ENCODE data around the gene ZNF575.
"Not testable (repeated sequence)": the region's sequence is repeated elsewhere in the genome, so short reads cannot be mapped to it uniquely, and the experiment has no call there.

Gene ZNF575

GRCh38 chr19:43511324-43511723 is 21.7 kb upstream of the ZNF575 start:
- no peak for DNase-seq

DNA sequence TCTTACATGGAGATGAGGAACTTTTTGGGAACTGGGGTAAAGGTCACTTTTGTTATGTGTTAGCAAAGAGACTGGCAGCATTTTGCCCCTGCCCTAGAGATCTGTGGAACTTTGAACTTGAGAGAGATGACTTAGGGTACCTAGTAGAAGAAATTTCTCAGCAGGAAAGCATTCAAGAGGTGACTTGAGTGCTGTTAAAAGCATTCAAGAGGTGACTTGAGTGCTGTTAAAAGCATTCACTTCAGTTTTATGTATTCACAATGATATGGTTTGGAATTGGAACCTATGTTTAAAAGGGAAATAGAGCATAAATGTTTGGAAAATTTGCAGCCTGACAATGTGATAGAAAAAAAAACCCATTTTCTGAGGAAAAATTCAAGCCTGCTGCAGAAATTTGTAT is 20.6 kb upstream of the ZNF575 start:
- DNase-seq, result not testable (repeated sequence)

DNA sequence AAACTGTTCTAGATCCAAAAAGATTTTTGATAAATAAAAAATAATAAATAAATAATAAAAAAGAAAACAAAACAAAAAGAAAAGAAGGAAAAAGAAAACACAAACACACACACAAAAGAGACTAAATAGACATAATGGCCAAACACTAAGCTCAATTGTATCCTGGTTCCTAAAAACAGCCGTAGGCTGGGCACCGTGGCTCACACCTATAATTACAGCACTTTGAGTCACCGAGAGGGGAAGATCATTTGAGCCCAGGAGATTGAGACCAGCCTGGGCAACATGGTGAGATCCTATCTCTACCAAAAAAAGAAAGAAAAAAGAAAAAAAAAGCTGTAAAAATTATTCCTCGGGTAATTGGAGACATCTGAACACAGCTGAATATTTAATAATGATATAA is 14.9 kb upstream of the ZNF575 start:
- no peak for DNase-seq

DNA sequence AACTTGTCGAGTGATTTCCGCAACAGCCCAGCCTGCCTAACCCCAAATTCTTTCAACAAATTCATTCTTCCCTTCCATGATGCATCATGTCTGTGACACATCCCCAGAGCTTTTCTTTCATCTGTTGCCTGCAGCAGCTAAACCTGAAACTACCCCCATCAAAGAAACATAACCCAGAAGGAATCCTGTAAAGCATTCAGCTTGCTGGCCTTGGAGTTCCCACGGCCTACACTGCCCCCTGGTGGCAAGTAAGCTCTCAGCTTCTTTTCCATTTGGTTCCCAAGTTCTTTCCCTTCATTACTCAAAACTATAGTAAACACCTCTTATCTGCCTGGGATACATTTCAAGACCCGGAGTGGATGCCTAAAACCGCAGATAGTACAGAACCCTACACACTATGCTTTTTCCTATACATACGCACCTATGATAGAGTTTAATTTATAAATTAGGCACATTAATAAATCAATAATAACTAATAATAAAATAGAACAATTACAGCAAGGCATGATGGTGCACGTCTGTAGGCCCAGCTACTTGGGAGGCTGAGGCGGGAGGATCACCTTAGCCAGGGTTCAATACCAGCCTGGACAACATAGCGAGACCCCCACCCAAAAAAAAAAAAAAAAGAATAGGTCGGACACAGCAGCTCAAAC is 13.4 kb upstream of the ZNF575 start:
- no peak for DNase-seq

DNA sequence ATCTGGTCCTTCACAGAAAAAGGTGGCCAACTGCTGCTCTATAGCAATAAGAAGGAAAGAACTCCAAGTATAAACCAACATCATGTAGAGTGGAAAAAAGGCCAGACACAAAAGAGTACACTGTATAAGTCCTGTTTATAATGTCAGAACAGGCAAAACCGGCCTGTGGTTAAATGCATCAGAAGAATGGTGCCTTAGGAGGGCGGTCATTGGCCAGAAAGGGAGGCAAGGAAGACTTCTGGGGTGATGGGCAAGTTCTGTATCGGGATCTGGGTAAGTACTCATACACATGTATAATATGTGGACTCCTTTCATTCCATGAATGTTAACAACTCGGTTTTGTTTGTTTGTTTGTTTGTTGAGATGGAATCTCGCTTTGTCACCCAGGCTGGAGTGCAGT is 10.1 kb upstream of the ZNF575 start:
- no peak for DNase-seq

GRCh38 chr19:43523696-43524095 is 9.3 kb upstream of the ZNF575 start:
- not testable (repeated sequence) for DNase-seq

- DNase-seq, result no peak
These were observed 7.8 kb upstream of the ZNF575 start for GRCh38 chr19:43524922-43525835.

DNA sequence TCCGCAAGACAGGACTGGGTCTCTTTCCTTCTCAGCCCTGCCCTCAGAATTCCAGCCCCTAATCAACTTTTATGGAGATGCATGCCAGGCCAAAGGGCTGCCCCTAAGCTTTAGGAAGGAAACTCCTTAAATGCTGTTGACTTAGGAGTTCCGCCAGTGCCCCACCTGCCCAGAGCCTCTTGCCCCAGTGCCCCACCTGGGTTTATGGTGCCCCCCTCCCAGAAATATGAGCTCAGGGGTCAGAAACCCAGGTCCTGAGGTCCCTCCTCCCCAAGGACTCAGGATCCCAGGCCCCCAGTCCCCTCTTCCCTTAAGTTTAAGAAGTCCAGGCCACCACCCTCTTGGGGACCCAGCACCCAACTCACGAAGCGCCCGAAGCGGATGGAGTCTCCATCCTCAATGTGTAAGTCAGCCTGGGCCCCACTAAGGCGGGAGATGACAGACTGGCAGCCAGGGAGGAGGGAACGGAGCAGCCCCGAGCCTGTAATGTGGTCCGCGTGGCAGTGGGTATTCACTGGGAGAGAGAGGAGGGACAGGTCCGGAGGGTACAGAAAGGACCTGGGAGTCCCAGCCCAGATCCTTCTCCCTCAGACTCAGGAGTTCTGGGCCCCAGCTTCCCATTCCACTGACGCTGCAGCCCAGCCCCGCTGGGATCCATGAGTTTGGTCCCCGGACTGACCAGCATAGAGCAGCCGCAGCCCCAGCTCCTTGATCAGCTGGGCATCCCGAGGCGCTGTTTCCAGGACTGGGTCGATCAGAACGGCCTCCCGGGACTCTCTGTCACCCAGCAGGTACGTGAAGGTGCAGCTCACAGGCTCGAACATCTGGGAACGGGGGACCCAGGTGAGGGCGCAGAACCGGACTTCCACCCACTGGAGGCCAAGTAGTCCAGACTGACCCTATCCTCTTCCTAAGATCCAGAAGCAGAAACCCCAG is 6.9 kb upstream of the ZNF575 start:
- DNase-seq, result no peak

DNA sequence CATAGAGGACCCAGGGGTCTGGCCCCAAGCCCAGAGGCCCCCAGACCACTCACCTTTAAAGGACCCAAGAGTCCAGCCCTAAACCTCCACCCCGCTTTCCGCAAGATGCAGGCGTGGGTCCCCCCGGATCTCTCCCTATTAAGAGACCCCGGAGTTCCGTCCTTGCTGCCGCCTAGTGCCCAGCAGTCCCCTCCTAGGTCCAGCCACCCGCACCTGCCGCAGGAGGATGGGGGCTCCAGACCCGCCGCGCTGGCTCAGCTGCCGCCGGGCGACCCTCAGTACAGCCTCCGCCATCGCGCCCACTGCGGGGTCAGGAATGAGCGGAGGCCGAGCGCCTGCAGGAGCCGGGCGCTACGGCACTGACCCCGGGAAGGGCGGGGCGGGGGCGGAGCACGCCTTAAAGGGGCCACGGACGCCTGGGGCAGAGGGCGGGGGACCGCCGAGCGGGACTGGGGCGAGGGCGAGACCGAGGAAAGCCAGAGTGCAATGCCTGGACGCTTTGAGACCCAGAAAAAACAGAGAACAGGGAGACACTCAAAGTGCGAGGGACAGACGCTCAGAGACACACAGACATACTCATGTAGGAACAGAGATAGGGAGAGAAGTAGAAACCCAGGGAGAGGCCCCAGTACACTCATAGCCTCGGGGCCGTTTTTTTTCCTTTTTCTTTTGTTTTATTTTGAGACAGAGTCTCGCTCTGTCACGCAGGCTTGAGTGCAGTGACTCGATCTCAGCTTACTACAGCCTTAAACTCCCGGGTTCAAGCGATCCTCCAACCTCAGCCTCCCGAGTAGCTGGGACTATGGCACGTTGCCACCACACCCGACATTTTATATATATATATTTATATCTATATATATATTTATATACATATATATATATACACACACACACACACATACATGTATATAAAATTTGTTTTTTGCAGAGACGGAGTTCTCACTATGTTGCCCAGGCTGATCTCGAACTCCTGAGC is 5.8 kb upstream of the ZNF575 start, which contains the start of gene ETHE1:
Gene ETHE1 (minus strand): TSS at position 318 of the 976 bp plus-strand sequence. CDS start 24 bp downstream, at position 294.
- no peak for DNase-seq

DNA sequence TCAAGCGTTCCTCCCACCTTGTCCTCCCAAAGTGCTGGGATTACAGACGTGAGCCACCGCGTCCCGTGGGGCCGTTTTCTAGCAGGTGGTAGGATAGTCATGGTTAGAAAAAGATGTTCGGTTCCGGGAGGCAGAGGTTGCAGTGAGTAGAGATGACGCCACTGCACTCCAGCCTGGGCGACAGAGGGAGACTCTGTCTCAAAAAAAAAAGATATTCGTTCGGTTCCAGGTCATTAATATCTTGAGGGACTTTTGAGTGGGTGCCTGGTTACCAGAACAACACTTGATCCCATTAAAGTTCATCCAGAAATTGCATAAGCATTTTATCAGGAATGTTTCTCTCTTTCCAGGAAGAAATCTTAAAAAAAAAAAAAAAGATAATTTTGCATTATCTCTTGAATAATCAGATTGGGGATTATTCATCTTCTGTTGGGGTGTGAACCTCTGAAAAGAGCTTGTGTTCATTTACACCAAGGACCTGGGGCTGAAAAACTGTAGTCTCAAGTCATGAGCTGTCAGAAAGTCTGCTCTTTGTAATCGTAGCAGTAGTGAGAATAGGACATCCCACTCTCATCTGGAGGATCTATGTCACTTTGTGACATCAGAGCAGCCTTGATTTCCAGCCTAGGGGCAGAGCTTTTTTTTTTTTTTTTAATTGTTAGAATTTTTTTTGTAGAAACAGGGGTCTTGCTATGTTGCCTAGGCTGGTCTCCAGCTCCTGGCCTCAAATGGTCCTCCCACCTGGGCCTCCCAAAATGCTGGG is 4.9 kb upstream of the ZNF575 start:
- DNase-seq, result no peak

DNA sequence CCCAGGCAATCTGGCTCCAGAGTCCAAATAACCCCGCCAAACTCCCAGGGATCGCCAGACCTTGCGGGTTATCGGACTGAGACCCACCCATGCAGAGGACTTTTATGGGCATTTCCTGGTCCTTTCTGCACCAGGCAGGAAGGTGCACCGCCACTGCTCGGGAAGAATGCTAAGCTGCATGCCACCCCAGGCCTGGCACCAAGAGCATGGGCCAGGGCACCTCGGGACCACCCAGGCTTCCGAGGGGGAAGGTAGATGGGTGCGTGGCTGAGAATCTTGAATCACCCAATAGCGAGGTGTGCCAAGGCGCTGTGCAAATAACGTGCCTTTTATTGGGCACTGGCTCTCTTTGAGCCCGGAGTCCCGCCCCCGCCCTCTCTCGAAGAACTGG is 422 bp upstream of the ZNF575 start:
- no peak for DNase-seq

DNA sequence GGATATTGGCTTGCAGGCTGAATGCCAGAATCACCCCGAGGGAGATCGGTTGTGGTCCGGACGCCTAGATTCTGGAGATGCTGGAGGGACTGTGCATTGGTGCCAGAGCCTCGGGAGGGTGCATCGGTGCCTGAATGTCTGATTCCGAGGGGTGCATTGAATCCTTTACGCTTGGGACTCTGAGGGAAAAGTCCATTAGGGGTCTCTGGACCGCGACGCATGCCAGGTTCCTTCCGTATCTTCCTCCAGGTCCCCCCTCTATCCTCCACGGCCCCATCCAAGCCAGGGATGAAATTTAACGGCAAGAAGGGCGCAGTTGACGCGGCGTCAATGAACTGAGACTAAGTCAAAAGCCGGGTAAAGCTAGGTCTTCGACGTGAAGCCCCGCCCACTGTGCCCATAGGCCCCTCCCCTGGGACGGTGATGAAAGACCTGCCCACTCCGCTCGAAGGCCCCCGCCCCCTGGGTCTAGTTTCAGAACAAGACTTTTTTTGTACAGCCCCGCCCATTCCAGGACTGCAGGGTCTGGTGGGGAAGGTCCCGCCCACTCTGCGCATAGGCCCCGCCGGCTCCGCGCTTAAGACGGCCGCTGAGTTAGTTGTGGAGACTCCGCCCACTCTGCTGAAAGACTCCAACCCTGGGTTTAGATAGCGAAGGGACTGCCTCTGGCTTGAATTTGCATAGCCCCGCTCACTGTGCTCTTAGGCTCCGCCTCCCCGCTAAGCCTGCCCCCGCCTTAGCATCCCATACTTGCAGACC is 737 bp downstream of the ZNF575 start:
- peak; percentile 18 for DNase-seq

DNA sequence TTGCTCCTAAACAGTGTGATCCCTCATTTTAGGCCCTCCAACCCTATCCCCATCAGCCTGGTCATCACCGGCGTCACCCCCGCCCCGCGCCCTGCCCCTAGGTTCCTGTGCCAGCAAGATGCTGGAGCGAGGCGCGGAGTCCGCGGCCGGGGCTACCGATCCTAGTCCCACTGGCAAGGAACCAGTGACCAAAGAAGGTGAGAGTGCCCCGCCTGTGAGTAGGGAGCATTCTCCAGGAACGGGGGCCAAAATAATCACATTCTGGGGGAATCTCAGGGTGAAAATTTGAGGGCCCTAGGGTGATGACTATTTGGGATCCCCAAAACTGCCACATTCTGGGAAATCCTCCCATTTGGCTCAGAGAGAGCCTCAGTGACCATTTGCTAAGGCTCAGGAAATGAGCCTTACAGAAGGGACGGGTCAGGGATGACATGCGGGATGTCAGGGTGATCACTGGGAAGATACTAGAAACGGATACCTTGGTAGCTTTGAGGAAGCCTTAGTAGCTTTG is 1.4 kb downstream of the ZNF575 start:
- no peak for DNase-seq

DNA sequence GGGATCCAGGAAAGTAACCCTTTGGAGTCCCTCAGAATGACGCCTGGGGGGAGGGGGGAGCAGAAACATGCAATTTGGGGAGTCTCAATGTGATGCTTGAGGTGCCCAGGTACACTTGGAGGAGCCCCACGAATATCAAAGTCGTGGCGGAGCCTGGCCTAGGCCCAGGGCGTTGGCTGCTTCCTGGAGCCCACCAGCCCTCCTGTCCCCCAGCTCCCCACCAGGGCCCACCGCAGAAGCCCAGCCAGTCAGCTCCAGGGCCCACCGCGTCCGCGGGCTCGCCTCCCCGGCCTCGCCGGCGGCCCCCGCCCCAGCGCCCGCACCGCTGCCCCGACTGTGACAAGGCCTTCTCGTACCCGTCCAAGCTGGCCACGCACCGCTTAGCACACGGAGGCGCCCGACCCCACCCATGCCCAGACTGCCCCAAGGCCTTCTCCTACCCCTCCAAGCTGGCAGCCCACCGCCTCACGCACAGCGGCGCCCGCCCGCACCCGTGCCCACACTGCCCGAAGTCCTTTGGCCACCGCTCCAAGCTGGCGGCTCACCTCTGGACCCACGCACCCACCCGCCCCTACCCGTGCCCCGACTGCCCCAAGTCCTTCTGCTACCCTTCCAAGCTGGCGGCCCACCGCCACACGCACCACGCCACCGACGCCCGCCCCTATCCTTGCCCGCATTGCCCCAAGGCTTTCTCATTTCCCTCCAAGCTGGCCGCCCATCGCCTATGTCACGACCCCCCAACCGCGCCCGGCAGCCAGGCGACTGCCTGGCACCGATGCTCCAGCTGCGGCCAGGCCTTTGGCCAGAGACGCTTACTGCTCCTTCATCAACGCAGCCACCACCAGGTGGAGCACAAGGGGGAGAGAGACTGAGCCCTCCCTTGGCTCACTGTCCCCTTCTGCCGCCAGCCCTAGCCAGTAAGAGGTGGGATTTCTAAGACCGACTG is 2.1 kb downstream of the ZNF575 start:
- DNase-seq, result no peak

DNA sequence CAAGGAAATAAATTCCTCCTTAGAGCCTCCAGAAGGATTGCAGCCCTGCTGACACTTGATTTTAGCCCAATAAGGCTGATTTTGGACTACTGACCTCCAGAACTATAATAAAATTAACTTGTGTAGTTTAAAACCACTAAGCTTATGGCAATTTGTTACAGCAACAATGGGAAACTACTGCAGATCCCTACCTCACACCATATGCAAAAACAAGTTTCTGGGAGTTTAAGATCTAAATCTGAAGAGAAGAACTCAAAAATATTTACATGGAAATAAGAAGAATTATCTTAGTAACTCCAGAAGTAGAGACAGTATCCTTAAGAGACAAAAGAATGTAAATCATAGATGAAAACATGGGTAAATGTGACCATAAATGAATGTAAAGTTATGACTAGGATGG is 5.9 kb downstream of the ZNF575 start:
- DNase-seq, result no peak

- no peak for DNase-seq
These were observed 7.4 kb downstream of the ZNF575 start for GRCh38 chr19:43540381-43540780.

DNA sequence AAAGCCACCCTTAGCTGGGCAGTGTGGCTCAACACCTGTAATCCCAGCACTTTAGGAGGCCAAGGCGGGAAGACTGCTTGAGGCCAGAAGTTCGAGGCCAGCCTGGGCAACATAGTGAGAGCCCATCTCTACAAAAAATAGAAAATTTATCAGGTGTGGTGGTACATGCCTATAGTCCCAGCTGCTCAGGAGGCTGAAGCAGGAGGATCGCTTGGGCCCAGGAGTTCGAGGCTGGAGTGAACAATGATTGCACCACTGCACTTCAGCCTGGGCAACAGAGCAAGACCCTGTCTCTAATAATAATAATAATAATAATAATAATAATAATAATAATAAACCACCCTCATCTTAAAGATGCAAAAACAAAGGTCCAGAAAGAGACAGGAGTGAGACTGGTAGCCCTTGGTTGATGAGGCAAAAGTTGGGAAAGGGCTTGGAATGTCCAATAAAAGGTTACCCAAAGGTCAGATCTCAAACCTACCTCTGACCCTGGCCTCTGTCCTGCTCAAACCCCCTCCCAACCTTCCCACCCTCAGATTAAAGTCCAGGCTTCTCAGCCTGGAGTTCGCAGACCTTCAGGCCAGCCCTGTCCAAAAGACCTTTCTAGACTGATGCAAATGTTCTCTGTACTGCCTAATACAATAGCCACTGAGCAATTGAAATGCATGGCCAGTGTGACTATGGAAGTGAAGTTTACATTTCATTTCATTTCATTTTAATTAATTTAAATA is 9.1 kb downstream of the ZNF575 start:
- DNase-seq, result no peak

DNA sequence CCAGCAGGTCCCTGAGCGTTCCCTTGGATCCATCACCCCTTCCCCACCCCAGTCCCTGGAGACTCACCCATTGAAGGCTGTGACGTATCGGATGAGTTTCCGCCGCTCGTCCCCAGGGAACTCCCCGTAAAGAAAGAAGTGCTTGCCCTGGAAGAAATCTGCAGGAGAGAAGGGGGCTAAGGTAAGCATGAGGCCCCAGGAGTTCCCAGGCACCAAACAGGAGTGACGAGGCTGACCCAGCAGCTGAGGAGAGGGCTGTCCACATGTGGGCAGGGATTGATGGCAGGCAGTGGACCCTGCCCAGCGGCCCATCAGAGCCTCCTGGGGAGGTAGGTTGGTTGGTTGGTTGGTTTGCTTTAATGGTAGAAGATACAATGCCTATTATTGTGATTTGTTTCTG is 11.1 kb downstream of the ZNF575 start:
- DNase-seq, result no peak
